Measurements from ENCODE around the gene IGSF9.

DNA sequence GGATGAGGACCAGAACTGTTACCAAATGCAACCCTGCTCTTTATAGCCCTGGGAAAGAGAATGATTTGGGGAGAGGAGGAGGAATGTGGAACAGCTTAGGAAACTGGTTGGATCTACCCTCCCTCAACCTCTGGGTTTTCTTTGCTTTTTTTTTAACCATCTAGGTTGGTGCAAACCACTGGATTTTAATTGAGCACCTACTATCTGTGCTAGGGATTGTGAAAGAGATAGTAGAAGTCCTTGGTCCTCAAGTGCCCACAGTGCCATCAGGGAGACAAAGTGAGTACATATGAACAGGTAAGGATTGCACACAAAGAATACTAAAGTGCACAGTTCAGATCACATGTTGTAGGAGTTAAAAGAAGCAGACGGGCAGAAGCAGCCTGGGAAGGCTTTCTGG, 24.8 kb downstream of the IGSF9 start:
- TF ChIP-seq, protein P1, sequence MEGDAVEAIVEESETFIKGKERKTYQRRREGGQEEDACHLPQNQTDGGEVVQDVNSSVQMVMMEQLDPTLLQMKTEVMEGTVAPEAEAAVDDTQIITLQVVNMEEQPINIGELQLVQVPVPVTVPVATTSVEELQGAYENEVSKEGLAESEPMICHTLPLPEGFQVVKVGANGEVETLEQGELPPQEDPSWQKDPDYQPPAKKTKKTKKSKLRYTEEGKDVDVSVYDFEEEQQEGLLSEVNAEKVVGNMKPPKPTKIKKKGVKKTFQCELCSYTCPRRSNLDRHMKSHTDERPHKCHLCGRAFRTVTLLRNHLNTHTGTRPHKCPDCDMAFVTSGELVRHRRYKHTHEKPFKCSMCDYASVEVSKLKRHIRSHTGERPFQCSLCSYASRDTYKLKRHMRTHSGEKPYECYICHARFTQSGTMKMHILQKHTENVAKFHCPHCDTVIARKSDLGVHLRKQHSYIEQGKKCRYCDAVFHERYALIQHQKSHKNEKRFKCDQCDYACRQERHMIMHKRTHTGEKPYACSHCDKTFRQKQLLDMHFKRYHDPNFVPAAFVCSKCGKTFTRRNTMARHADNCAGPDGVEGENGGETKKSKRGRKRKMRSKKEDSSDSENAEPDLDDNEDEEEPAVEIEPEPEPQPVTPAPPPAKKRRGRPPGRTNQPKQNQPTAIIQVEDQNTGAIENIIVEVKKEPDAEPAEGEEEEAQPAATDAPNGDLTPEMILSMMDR (CRISPR knock-in tag; IDR thresholded peaks at IDR 0.05) = no peak
- TF ChIP-seq POLR2AphosphoS5 (IDR thresholded peaks at IDR 0.05; ENCODE audit: low read depth, low read length) = no peak
- no peak for TF ChIP-seq ZNF790 (CRISPR knock-in tag; IDR thresholded peaks at IDR 0.05; ENCODE audit: borderline replicate concordance)
- TF ChIP-seq ZNF367 (CRISPR knock-in tag; IDR thresholded peaks at IDR 0.05; ENCODE audit: borderline replicate concordance) = no peak
